ENCODE measurements around the gene CCDC154.

The CCDC154 gene

DNA sequence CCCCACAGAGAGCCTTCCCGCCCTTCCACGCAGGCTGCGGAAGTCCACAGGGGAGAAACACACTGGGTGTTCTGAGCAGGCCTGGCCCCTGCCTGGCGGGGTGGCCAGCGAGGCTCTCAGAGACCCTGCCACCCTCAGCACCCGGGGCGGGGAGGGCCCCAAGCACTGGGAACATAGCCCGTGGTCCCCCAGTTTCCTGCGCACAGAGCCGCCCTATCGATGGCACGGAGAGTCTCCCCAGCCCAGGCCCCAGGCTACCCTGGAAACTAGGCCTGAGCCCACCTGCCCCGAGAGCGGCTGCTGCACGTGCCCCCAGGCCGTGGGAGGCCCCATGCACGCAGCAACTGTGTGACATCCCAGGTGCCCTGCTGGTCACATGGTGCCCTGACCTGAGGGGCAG, 10.2 kb upstream of the CCDC154 start:
- no peak for TF ChIP-seq ZNF433 (tag by site-specific recombination; IDR thresholded peaks at IDR 0.05; ENCODE audit: low read depth)
- TF ChIP-seq, protein P1, sequence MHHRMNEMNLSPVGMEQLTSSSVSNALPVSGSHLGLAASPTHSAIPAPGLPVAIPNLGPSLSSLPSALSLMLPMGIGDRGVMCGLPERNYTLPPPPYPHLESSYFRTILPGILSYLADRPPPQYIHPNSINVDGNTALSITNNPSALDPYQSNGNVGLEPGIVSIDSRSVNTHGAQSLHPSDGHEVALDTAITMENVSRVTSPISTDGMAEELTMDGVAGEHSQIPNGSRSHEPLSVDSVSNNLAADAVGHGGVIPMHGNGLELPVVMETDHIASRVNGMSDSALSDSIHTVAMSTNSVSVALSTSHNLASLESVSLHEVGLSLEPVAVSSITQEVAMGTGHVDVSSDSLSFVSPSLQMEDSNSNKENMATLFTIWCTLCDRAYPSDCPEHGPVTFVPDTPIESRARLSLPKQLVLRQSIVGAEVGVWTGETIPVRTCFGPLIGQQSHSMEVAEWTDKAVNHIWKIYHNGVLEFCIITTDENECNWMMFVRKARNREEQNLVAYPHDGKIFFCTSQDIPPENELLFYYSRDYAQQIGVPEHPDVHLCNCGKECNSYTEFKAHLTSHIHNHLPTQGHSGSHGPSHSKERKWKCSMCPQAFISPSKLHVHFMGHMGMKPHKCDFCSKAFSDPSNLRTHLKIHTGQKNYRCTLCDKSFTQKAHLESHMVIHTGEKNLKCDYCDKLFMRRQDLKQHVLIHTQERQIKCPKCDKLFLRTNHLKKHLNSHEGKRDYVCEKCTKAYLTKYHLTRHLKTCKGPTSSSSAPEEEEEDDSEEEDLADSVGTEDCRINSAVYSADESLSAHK (tag by site-specific recombination; IDR thresholded peaks at IDR 0.05): no peak
- CTCF ChIA-PET: no interaction called here
- H3K4me3 ChIP-seq (ENCODE audit: low read depth, low read length): no peak overlapping the region
- H3K27ac ChIP-seq (ENCODE audit: extremely low read depth, low read depth, low read length): no peak overlapping the region
- POLR2A ChIA-PET: no interaction called here
- H3K9me3 ChIP-seq (ENCODE audit: control insufficient read depth, insufficient read depth, low read depth, low read length): no peaks in the 10 kb centered on the region
- H3K36me3 ChIP-seq (ENCODE audit: control insufficient read depth in 2 of 2, insufficient read depth in 1 of 2, low read length in 2 of 2): peaks cover 0 to 80% of the 10 kb centered on the region in 2 experiments; a peak in 1 of 3 replicates
- no peaks in the 10 kb centered on the region for H3K4me1 ChIP-seq (ENCODE audit: control insufficient read depth, insufficient read depth, low read length)

DNA sequence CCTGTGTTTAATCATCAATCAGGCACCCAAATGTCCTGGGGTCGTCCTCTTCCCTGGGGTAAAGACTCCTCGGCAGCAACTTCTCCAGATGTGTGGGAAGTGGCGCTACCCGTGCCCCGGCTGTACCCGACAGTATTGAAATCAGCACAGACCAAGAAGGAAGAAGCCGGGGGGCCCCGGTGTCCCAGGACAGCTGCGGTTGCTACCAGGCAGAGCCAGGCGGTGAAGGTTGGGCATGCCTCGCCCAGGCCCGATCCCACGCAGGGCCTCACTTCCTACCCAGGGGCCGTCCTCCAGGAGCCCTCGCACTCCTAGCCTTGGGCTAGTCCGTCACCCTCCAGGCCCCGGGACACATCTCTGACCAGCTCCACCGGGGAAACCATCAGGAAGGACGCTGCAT, 9.0 kb upstream of the CCDC154 start:
- H3K9me3 ChIP-seq (ENCODE audit: control insufficient read depth, insufficient read depth, low read depth, low read length): no peaks in the 10 kb centered on the region
- H3K27ac ChIP-seq (ENCODE audit: extremely low read depth, low read depth, low read length): no peak overlapping the region
- CTCF ChIA-PET: no interaction called here
- no peaks in the 10 kb centered on the region for H3K4me1 ChIP-seq (ENCODE audit: control insufficient read depth, insufficient read depth, low read length)
- TF ChIP-seq BCL11A (tag by site-specific recombination; IDR thresholded peaks at IDR 0.05; ENCODE audit: low read depth) (no peak), KLF1 (tag by site-specific recombination; IDR thresholded peaks at IDR 0.05) (no peak), ZIC2 (tag by site-specific recombination; IDR thresholded peaks at IDR 0.05) (no peak), ZNF571 (tag by site-specific recombination; IDR thresholded peaks at IDR 0.05) (no peak), SCRT2 (tag by site-specific recombination; IDR thresholded peaks at IDR 0.05) (no peak), ZNF335 (tag by site-specific recombination; conservative IDR thresholded peaks at IDR 0.05) (no peak), ZNF843 (tag by site-specific recombination; IDR thresholded peaks at IDR 0.05) (no peak), ZNF214 (tag by site-specific recombination; IDR thresholded peaks at IDR 0.05; ENCODE audit: borderline replicate concordance) (no peak), ZNF596 (tag by site-specific recombination; IDR thresholded peaks at IDR 0.05) (no peak), ZNF660 (tag by site-specific recombination; IDR thresholded peaks at IDR 0.05) (no peak), ZNF777 (tag by site-specific recombination; IDR thresholded peaks at IDR 0.05; ENCODE audit: borderline replicate concordance) (no peak)
- TF ChIP-seq, protein P2, sequence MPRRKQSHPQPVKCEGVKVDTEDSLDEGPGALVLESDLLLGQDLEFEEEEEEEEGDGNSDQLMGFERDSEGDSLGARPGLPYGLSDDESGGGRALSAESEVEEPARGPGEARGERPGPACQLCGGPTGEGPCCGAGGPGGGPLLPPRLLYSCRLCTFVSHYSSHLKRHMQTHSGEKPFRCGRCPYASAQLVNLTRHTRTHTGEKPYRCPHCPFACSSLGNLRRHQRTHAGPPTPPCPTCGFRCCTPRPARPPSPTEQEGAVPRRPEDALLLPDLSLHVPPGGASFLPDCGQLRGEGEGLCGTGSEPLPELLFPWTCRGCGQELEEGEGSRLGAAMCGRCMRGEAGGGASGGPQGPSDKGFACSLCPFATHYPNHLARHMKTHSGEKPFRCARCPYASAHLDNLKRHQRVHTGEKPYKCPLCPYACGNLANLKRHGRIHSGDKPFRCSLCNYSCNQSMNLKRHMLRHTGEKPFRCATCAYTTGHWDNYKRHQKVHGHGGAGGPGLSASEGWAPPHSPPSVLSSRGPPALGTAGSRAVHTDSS (tag by site-specific recombination; IDR thresholded peaks at IDR 0.05): no peak
- H3K4me3 ChIP-seq (ENCODE audit: low read depth, low read length): no peak overlapping the region
- POLR2A ChIA-PET: no interaction called here
- H3K36me3 ChIP-seq (ENCODE audit: control insufficient read depth in 2 of 2, insufficient read depth in 1 of 2, low read length in 2 of 2): peaks cover 0 to 82% of the 10 kb centered on the region in 2 experiments; a peak in 1 of 3 replicates

DNA sequence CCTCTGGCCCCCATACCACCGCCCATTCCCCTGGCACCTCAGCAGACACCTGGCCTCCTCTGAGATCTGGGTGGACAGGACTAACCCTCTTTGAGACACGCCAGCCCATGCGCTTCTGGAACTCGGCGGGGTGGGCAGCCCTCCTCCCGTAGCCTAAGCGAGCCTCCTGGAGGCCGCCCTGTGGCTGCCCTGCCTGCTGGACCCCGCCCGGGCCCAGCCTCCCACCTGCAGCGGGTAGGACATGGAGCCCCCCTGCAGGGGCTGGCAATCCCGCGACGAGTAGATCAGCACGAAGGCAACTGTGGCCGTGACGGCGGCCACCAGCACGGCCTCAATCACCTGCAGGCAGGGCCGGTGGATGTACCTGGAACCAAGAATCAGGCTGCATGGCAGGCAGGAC, 8.2 kb upstream of the CCDC154 start:
- Histone ChIP-seq H3K36me3 (ENCODE audit: control insufficient read depth in 2 of 2, insufficient read depth in 1 of 2, low read length in 2 of 2) (peaks cover 0 to 83% of the 10 kb centered on the region in 2 experiments; a peak in 1 of 3 replicates), H3K4me3 (ENCODE audit: low read depth, low read length) (no peak overlapping the region), H3K4me1 (ENCODE audit: control insufficient read depth, insufficient read depth, low read length) (no peaks in the 10 kb centered on the region), H3K27ac (ENCODE audit: extremely low read depth, low read depth, low read length) (no peak overlapping the region), H3K9me3 (ENCODE audit: control insufficient read depth, insufficient read depth, low read depth, low read length) (no peaks in the 10 kb centered on the region)
- CTCF ChIA-PET: no interaction called here
- TF ChIP-seq, protein P2 (tag by site-specific recombination; IDR thresholded peaks at IDR 0.05): no peak
- POLR2A ChIA-PET: no interaction called here

Data from HEK293 (cell line).